Measurements from ENCODE around the gene TNRC18.

The TNRC18 gene

DNA sequence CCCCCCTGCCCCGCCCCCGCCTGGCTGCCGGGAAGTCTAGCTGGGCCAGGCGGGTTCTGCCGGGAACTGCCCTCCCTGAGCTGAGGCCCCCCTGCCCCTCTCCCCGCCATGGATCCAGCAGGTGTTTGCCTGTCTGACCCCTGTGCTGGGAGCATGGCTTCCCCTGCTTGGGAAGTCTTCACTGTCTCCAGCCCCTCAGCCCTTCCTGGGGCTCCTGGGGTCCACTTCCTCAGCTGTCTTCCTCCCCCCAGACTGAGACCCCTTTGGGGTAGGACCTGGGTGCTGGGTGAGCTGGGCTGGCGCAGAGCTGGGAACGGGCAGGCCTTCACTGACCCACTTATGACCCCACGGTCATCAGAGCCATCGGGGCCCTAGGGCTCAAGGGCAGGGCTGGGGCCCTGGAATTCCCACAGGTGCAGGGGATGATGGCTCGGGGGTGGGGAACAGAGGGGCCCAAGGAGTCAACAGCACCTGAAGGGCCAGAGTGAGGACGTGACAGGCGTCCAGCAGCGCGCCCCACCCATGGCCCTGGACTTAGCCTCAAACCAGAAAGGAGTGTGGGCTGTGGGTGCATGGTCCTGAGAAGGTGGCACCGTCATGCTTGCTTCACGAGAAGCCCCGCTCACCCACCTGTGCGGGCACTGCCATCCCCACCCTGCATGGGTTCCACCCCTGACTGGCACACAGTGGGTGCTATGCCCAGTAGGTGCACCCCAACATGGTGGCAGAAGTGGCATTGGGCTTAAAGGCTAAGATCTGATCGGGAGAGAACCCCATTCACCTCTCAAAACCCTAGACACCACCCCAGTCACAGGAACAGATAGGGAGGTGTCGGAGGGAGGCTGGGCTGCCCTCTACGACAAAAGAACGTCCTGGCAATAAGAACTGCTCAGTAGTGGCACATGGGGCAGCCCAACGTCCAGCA, 16.2 kb upstream of the TNRC18 start:
- DNase-seq (ENCODE audit: low read depth) = no peak
- TF ChIP-seq, protein P1, sequence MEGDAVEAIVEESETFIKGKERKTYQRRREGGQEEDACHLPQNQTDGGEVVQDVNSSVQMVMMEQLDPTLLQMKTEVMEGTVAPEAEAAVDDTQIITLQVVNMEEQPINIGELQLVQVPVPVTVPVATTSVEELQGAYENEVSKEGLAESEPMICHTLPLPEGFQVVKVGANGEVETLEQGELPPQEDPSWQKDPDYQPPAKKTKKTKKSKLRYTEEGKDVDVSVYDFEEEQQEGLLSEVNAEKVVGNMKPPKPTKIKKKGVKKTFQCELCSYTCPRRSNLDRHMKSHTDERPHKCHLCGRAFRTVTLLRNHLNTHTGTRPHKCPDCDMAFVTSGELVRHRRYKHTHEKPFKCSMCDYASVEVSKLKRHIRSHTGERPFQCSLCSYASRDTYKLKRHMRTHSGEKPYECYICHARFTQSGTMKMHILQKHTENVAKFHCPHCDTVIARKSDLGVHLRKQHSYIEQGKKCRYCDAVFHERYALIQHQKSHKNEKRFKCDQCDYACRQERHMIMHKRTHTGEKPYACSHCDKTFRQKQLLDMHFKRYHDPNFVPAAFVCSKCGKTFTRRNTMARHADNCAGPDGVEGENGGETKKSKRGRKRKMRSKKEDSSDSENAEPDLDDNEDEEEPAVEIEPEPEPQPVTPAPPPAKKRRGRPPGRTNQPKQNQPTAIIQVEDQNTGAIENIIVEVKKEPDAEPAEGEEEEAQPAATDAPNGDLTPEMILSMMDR (IDR thresholded peaks at IDR 0.05; ENCODE audit: low read depth, low read length, missing control alignments) = no peak
- H3K4me3 ChIP-seq (ENCODE audit: low read depth, low read length) = no peak overlapping the region

DNA sequence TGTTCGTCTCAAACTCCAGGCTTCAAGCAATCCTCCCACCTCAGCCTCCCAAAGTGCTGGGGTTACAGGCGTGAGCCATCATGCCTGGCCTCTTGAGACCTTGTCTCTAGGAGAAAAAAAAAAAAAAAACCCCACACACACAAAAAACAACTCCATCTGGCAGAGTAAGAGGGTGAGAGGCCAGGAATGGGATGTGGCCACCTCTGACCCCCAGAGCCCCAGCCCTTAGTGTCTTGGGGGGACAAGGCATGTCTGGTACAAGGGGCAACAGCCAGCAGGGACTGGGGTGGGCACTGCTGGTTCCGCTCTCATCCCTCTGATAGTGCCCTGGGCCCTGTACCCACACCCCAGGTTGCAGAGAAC, 15.6 kb upstream of the TNRC18 start:
- TF ChIP-seq, protein P1 (IDR thresholded peaks at IDR 0.05; ENCODE audit: low read depth, low read length, missing control alignments) = no peak
- H3K4me3 ChIP-seq (ENCODE audit: low read depth, low read length) = no peak overlapping the region
- DNase-seq (ENCODE audit: low read depth) = no peak

DNA sequence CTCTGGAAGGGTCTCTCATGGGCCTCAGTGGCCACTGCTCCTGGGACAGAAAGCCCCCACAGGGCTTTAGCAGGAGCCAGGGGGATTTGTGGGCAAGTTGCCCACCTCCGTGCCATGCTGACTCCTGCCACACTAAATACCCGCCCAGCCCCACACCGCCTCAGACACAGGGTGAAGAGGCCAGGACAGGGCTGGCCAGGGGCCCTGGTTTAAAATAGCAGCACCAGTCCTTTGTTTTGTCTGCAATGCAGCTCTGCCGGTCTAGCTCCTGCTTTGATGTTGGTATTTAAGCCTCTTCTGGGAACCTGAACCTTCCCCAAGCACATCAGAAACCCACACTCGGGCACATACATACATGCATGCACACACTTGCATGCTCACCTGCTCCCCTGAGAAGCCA, 14.4 kb upstream of the TNRC18 start:
- no peak overlapping the region for H3K4me3 ChIP-seq (ENCODE audit: low read depth, low read length)
- no peak for DNase-seq (ENCODE audit: low read depth)
- TF ChIP-seq, protein P1 (IDR thresholded peaks at IDR 0.05; ENCODE audit: low read depth, low read length, missing control alignments) = no peak

DNA sequence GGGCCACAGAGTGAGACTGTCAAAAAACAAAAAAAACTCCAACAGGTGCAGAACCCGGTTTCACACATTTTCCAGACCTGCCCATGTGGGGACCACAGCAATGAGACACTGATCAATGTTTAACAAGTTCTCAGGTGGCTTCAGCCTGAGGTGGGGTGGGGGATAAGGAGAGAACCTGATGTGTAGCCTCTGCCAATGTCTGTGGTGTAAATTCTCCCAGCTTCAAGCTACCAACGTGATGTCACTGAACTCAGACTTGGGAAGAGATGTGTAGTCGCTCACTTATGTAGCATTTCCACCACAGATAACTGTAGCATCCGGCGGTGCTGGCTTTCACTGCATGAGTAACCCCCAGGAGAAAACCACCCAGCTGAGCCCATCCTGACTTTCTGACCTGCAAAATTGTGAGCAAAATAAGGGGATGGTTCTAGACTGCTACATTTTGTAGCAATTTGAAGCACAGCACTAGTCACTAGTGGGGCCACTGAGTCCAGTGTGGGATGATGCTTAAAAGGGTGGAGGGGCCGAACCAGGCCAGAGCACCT, 13.8 kb upstream of the TNRC18 start:
- TF ChIP-seq, protein P1 (IDR thresholded peaks at IDR 0.05; ENCODE audit: low read depth, low read length, missing control alignments) = no peak
- H3K4me3 ChIP-seq (ENCODE audit: low read depth, low read length) = no peak overlapping the region
- no peak for DNase-seq (ENCODE audit: low read depth)

DNA sequence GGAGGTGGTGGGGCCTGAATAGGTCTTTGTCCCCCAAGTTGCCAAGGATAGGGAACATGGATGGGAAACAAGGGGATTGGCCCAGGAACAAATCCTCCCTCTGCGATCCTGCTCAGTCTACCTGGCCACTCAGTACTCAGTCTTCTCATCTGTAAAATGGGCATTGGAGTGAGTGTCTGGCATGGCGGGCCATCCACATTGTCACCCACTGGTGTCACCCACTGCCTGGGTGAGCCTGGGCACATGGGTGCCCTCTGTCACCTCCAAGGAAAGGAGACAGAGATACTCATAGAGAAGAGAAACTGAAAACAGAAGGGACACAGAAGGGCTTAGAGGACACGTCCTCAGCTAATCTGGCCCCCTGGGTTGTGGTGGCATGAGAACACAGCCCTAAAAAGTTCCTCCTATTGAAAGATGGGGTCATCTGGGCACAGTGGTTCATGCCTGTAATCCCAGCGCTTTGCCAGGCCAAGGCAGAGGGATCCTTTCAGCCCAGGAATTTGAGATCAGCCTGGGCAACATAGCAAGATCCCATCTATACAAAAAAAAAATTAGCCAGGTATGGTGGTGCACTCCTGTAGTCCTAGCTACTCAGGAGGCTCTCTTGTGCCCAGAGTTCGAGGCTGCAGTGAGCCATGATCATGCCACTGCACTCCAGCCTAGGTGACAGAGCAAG, 12.5 kb upstream of the TNRC18 start:
- no peak for DNase-seq (ENCODE audit: low read depth)
- H3K4me3 ChIP-seq (ENCODE audit: low read depth, low read length) = no peak overlapping the region
- TF ChIP-seq, protein P1 (IDR thresholded peaks at IDR 0.05; ENCODE audit: low read depth, low read length, missing control alignments) = no peak

DNA sequence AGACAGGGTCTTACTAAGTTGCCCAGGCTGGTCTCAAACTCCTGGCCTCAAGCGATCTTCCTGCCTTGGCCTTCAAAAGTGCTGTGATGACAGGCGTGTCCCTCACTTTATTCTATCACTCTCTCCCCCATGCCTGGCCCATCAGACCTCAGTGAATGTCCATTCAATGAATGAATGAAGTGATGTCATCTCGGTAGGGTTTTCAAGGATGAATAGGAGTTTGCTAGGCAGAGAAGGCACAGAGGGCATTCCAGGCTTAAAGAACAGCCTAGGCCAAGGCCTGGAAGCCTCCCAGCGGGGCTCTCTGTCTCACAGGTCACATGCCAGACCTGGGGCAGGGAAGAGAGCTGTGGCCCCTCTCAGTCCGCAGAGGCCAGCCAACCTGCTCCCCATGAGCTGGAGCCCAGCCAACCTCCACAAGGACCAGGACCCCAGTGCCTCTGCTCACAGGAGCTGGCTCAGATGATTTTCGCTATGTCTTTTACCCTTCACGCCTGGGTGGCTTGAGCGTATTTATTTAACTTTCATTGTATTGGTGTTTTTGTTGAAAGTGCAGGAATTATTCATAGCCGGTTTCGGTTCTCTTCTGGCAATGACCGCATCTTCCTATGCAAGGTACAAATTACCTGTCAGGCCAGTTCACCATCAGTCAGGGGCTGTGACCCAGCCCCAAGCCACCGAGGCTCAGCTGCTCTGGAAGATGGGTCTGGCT, 11.8 kb upstream of the TNRC18 start:
- DNase-seq (ENCODE audit: low read depth) = peak; percentile 45
- TF ChIP-seq, protein P1 (IDR thresholded peaks at IDR 0.05; ENCODE audit: low read depth, low read length, missing control alignments) = no peak

More for the DNA sequence above, 11.8 kb upstream of the TNRC18 start:
- H3K4me3 ChIP-seq (ENCODE audit: low read depth, low read length) = no peak overlapping the region
